Activated B cell treated with CpG ODN at 0.5 μM for 24 hours (primary cell): ENCODE measurements around the gene DGKI. TPM values are rescaled to one million over a fixed set of nuclear protein-coding genes. Genes with fewer than 3 reads are reported as not detected.

Experiments used
- ATAC-seq: fragments of 200-7000 bp; cut with Tn5 transposase; one replicate; pipeline ENCODE4 v1.10.0; 2021; ENCODE audit warnings: low read depth, mild to moderate bottlenecking, moderate library complexity
- CTCF ChIA-PET: fragments of 350-600 bp; sonication (Branson Sonifier 250); formaldehyde crosslinking; loops from one replicate; lab custom pipeline; 2021; ENCODE audit warnings: antibody characterized with exemption; lab: Charles Lee
- POLR2A ChIA-PET: fragments of 350-600 bp; sonication (Branson Sonifier 250); formaldehyde crosslinking; loops from one replicate; lab custom pipeline; 2021; ENCODE audit warnings: antibody characterized with exemption; lab: Charles Lee
- DNase-seq: peaks from one replicate; pipeline ENCODE4 v3.0.0; 2022
- H3K27ac Mint-ChIP-seq: one replicate; pipeline ENCODE4 v1.8.0; 2020; ENCODE audit warnings: mixed read lengths
- H3K27me3 Mint-ChIP-seq: one replicate; pipeline ENCODE4 v1.8.0; 2021; ENCODE audit warnings: mixed read lengths
- H3K36me3 Mint-ChIP-seq: one replicate; pipeline ENCODE4 v1.8.0; 2021; ENCODE audit warnings: low read depth, mixed read lengths
- H3K4me1 Mint-ChIP-seq: one replicate; pipeline ENCODE4 v1.8.0; 2021; ENCODE audit warnings: mixed read lengths
- H3K4me3 Mint-ChIP-seq: one replicate; pipeline ENCODE4 v1.8.0; 2020; ENCODE audit warnings: mild to moderate bottlenecking, mixed read lengths
- H3K9me3 Mint-ChIP-seq: one replicate; pipeline ENCODE4 v1.8.0; 2020; ENCODE audit warnings: mixed read lengths
- intact Hi-C: fragments of 100-400 bp; cut with micrococcal nuclease; formaldehyde crosslinking; loops from one replicate; pipeline ENCODE4 v1.15.1; 2024
- total RNA-seq: library from RNA; stranded (reverse); gene quantifications from 2 replicates; pipeline ENCODE4 v1.2.3, GENCODE V29; 2022
- TF ChIP-seq, protein P1 (sequence below): fragments of 200-600 bp; IDR thresholded peaks from one replicate; pipeline ENCODE4 v1.8.0; 2022; ENCODE audit warnings: antibody characterized with exemption, mild to moderate bottlenecking

Gene DGKI
- total RNA-seq, 1 donor from 2014 or later = not detected

DNA sequence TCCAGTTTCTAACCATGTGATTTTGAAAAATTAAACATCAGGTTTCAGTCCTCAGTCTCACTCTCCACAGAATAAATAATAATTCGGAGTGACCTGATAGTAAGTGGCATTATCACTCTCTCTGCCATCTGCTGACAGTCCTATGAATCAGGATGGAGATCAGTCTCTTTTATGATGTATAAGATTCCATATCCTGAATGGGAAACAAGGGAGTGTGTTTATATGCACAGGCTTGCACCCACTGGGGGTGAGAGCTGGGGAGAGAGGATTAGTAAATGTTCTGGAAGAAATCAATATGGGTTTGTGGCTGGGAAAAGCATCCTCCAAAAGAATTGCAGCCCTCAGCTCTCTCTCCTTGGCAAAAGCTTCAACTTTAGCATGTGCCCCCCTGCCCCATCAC, 45.3 kb downstream of the DGKI start:
- ChIA-PET POLR2A (no interaction called here), CTCF (no interaction called here)
- Mint-ChIP-seq H3K36me3 (no peaks in the 10 kb centered on the region), H3K27me3 (no peaks in the 10 kb centered on the region), H3K27ac (no peak overlapping the region), H3K4me3 (no peak overlapping the region), H3K4me1 (peaks cover 4% of the 10 kb centered on the region), H3K9me3 (peaks cover 1% of the 10 kb centered on the region)
- intact Hi-C loops = no loop called here
- DNase-seq = no peak
- TF ChIP-seq, protein P1, sequence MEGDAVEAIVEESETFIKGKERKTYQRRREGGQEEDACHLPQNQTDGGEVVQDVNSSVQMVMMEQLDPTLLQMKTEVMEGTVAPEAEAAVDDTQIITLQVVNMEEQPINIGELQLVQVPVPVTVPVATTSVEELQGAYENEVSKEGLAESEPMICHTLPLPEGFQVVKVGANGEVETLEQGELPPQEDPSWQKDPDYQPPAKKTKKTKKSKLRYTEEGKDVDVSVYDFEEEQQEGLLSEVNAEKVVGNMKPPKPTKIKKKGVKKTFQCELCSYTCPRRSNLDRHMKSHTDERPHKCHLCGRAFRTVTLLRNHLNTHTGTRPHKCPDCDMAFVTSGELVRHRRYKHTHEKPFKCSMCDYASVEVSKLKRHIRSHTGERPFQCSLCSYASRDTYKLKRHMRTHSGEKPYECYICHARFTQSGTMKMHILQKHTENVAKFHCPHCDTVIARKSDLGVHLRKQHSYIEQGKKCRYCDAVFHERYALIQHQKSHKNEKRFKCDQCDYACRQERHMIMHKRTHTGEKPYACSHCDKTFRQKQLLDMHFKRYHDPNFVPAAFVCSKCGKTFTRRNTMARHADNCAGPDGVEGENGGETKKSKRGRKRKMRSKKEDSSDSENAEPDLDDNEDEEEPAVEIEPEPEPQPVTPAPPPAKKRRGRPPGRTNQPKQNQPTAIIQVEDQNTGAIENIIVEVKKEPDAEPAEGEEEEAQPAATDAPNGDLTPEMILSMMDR = no peak
- no peak for ATAC-seq

DNA sequence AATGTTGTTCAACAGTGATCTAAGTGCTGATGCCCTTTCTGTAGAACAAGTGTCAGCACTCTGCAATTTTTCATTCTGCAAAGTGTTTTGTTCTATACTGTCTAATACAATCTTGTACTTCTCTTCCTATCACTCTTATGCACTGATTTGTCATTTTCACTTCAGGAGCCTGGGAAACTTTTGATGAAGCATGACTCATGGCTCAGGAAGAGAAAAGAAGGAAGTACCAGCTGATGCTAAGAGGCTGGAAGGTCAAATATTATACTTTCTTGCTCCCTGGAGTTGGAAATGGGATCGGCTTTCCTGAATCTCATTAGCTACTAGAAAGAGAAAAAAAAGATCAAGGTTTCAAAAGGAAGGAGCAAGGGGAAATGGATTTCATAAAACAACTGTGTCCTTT, 45.8 kb downstream of the DGKI start:
- Mint-ChIP-seq H3K4me1 (peaks cover 4% of the 10 kb centered on the region), H3K9me3 (peaks cover 3% of the 10 kb centered on the region), H3K4me3 (no peak overlapping the region), H3K27me3 (no peaks in the 10 kb centered on the region), H3K27ac (no peak overlapping the region), H3K36me3 (no peaks in the 10 kb centered on the region)
- intact Hi-C loops = no loop called here
- DNase-seq (no peak), ATAC-seq (no peak)
- POLR2A ChIA-PET = no interaction called here
- CTCF ChIA-PET = no interaction called here
- TF ChIP-seq, protein P1 = no peak

DNA sequence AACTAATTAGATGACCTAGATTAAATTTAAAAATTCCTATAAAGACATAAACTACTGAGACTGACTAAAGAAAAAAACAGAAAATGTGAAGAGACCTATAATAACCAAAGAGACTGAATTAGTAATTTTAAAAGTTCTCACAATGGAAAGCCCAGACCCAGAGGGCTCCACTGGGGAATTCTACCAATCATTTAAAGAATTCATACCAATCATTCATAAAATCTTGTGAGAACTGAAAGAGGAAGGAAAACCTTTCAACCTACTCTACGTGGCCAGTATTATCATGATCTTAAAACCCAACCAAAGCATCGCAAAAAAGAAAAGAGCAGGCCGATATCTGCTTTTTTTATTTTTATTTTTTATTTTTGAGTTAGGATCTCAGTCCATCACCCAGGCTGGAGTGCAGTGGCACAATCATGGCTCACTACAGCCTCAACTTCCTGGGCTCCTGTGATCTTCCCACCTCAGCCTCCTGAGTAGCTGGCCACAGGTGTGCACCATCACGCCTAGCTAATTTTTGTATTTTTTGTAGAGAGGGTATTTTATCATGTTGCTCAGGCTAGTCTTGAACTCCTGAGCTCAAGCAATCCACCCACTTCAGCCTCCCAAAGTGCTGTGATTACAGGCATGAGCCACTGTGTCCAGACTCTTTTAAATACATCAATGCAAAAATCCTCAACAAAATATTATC, 48.6 kb downstream of the DGKI start:
- ChIA-PET POLR2A (no interaction called here), CTCF (no interaction called here)
- H3K4me1 Mint-ChIP-seq = peaks cover 4% of the 10 kb centered on the region
- ATAC-seq = no peak
- peaks cover 3% of the 10 kb centered on the region for H3K9me3 Mint-ChIP-seq
- no peak overlapping the region for H3K4me3 Mint-ChIP-seq
- TF ChIP-seq, protein P1 = no peak
- no peak for DNase-seq
- no peaks in the 10 kb centered on the region for H3K27me3 Mint-ChIP-seq
- no peaks in the 10 kb centered on the region for H3K36me3 Mint-ChIP-seq
- H3K27ac Mint-ChIP-seq = no peak overlapping the region
- intact Hi-C loops = no loop called here

DNA sequence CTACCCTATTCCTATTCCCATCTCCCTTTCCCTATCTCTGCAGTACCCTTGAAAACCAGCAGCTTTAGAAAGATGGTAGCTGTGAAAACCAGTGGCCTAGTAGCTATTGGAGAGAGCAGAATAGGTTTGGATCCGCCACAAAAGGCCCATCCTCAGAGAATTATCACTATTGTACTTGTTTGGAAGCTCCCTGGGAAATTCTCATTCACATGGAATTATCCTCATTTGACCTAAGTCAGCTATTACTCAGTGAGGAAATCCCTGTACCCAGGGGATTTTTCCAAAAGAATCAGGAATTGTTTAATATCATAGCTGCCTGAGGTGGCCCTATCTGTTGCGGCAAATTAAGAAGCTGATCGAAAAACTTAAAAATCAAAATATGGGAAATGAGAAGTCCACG, 51.6 kb downstream of the DGKI start:
- no peak for ATAC-seq
- H3K4me3 Mint-ChIP-seq = no peak overlapping the region

DNA sequence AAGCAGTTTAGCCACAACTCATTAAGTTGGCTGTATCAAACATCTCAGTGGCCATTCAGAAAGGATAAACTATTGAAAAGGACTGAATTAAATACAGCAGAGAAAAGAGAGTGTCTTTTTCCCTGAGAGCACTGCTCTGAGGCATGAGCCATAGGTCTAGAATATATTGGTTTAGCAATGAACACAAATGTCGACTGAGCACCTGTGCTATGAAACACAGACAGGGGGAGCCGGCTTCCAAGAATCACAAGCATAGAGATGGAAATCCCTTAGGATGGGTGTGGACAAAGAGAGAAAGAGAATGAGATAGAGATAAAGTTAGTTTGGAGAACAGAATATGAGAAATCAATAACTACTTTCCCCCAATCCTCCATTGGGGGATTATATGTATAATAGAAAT, 54.8 kb downstream of the DGKI start:
- intact Hi-C loops = no loop called here
- H3K27ac Mint-ChIP-seq = no peak overlapping the region
- TF ChIP-seq, protein P1 = no peak
- no peak overlapping the region for H3K4me3 Mint-ChIP-seq
- no peaks in the 10 kb centered on the region for H3K4me1 Mint-ChIP-seq
- no peaks in the 10 kb centered on the region for H3K36me3 Mint-ChIP-seq
- ChIA-PET POLR2A (no interaction called here), CTCF (interaction anchor here (0.6 kb wide), 1 partner anchor 51 kb away, joined by 4 read pairs; no protein-coding TSS in a partner anchor)
- no peak for DNase-seq
- ATAC-seq = no peak
- peaks cover 3% of the 10 kb centered on the region for H3K27me3 Mint-ChIP-seq
- H3K9me3 Mint-ChIP-seq = peaks cover 3% of the 10 kb centered on the region

More for the DNA sequence above, 51.6 kb downstream of the DGKI start:
- H3K4me1 Mint-ChIP-seq = peaks cover 4% of the 10 kb centered on the region
- H3K27ac Mint-ChIP-seq = no peak overlapping the region
- H3K9me3 Mint-ChIP-seq = peaks cover 3% of the 10 kb centered on the region
- peaks cover 3% of the 10 kb centered on the region for H3K27me3 Mint-ChIP-seq
- CTCF ChIA-PET = no interaction called here
- POLR2A ChIA-PET = no interaction called here
- intact Hi-C loops = no loop called here
- DNase-seq = no peak
- H3K36me3 Mint-ChIP-seq = no peaks in the 10 kb centered on the region
- TF ChIP-seq, protein P1 = no peak
